ENCODE measurements around the gene OCSTAMP.

- TF ChIP-seq POLR2A (IDR thresholded peaks at IDR 0.05): no peak
- TF ChIP-seq, protein P1, sequence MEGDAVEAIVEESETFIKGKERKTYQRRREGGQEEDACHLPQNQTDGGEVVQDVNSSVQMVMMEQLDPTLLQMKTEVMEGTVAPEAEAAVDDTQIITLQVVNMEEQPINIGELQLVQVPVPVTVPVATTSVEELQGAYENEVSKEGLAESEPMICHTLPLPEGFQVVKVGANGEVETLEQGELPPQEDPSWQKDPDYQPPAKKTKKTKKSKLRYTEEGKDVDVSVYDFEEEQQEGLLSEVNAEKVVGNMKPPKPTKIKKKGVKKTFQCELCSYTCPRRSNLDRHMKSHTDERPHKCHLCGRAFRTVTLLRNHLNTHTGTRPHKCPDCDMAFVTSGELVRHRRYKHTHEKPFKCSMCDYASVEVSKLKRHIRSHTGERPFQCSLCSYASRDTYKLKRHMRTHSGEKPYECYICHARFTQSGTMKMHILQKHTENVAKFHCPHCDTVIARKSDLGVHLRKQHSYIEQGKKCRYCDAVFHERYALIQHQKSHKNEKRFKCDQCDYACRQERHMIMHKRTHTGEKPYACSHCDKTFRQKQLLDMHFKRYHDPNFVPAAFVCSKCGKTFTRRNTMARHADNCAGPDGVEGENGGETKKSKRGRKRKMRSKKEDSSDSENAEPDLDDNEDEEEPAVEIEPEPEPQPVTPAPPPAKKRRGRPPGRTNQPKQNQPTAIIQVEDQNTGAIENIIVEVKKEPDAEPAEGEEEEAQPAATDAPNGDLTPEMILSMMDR (IDR thresholded peaks at IDR 0.05): no peak
Observed at GRCh38 chr20:46575937-46576461, 25.5 kb upstream of the OCSTAMP start.
